Caki2 (cell line): Measurements from ENCODE around the gene FAM83F. TPM values are rescaled to one million over a fixed set of nuclear protein-coding genes. Genes with fewer than 3 reads are reported as not detected.
"Not testable (repeated sequence)": the region's sequence is repeated elsewhere in the genome, so short reads cannot be mapped to it uniquely, and the experiment has no call there.

Experiments
- DNase-seq: peaks from one replicate; pipeline ENCODE4 v3.0.0-alpha.2; 2015; ENCODE audit warnings: low read depth
- in situ Hi-C: cut with HindIII; loops from 2 replicates; pipeline ENCODE4 v1.10.0; 2016; ENCODE audit warnings: low sequenced_read_pairs, low pct_unique_long_range_greater_than_20kb, mixed read lengths
- total RNA-seq: library from RNA; depleted of rRNA; stranded (reverse); fragments of >200 nt; shearing (Covaris generic); gene quantifications from 2 replicates; pipeline ENCODE4 v1.2.3, GENCODE V29; 2014; ENCODE audit warnings: low replicate concordance

FAM83F gene
- total RNA-seq, 1 experiment from 2014 or later, result not detected

GRCh38 chr22:39988386-39989114 is 6.2 kb upstream of the FAM83F start:
- in situ Hi-C loops, result no loop called here

GRCh38 chr22:39989633-39990032 is 5.1 kb upstream of the FAM83F start:
- DNase-seq, result no peak
- in situ Hi-C loops, result no loop called here

More at GRCh38 chr22:39988386-39989114, 6.2 kb upstream of the FAM83F start:
- no peak for DNase-seq

GRCh38 chr22:39990686-39991085 is 4.1 kb upstream of the FAM83F start:
- DNase-seq, result no peak
- in situ Hi-C loops, result no loop called here

GRCh38 chr22:39991159-39991860 is 3.4 kb upstream of the FAM83F start:
- in situ Hi-C loops, result no loop called here

GRCh38 chr22:39992088-39992826 is 2.5 kb upstream of the FAM83F start:
- in situ Hi-C loops, result no loop called here
- DNase-seq, result no peak

More at GRCh38 chr22:39991159-39991860, 3.4 kb upstream of the FAM83F start:
- DNase-seq, result no peak

- DNase-seq, in situ Hi-C loops: not testable (repeated sequence)
Observed at GRCh38 chr22:39992894-39993293, 1.9 kb upstream of the FAM83F start.

- DNase-seq, result no peak
- in situ Hi-C loops, result no loop called here
Observed at GRCh38 chr22:39994041-39994565, 651 bp upstream of the FAM83F start.

- no peak for DNase-seq
- in situ Hi-C loops, result no loop called here
Observed at GRCh38 chr22:39995393-39996252, 869 bp downstream of the FAM83F start.

- in situ Hi-C loops, result no loop called here
- no peak for DNase-seq
Observed at GRCh38 chr22:39996732-39997131, 2.0 kb downstream of the FAM83F start.

GRCh38 chr22:39997421-39997820 is 2.7 kb downstream of the FAM83F start:
- no peak for DNase-seq
- in situ Hi-C loops, result no loop called here

GRCh38 chr22:39997939-39998726 is 3.4 kb downstream of the FAM83F start:
- peak; percentile 66 for DNase-seq
- in situ Hi-C loops, result no loop called here

GRCh38 chr22:39999144-39999757 is 4.5 kb downstream of the FAM83F start:
- peak; percentile 67 for DNase-seq
- in situ Hi-C loops, result no loop called here

GRCh38 chr22:40000171-40000570 is 5.4 kb downstream of the FAM83F start:
- in situ Hi-C loops, result no loop called here
- no peak for DNase-seq

- in situ Hi-C loops, result no loop called here
- DNase-seq, result no peak
Observed at GRCh38 chr22:40001106-40001505, 6.4 kb downstream of the FAM83F start.

- in situ Hi-C loops, result no loop called here
- no peak for DNase-seq
Observed at GRCh38 chr22:40001800-40002577, 7.2 kb downstream of the FAM83F start.
